Lung (tissue), 12 donors: Measurements from ENCODE around the gene TXNDC9. TPM values are rescaled to one million over a fixed set of nuclear protein-coding genes. Genes with fewer than 3 reads are reported as not detected.
"Not testable (repeated sequence)": the region's sequence is repeated elsewhere in the genome, so short reads cannot be mapped to it uniquely, and the experiment has no call there.

Experiments
- ATAC-seq: fragments of 200-7000 bp; cut with Tn5 transposase; one replicate; pipeline ENCODE4 v1.9.1; 2020; ENCODE audit warnings: moderate number of reproducible peaks; ENCODE audit not compliant: insufficient read depth, low FRiP score
- DNase-seq, 3 donors: peaks; one replicate each; pipeline ENCODE4 v3.0.0-alpha.2; 2013 to 2017
- H3K27ac ChIP-seq, 2 donors: one replicate each; pipeline ENCODE4 v1.5.1; 2013; ENCODE audit warnings: mild to moderate bottlenecking in 2 of 2, moderate library complexity in 2 of 2, control low read depth in 1 of 2, inconsistent platforms in 1 of 2, low read depth in 1 of 2, low read length in 1 of 2
- H3K27me3 ChIP-seq, 3 donors: one replicate each; pipeline ENCODE4 v1.5.1; 2013; ENCODE audit warnings: low read length in 2 of 3; ENCODE audit not compliant: control insufficient read depth in 3 of 3, insufficient read depth in 3 of 3
- H3K36me3 ChIP-seq, 4 donors: one replicate each; pipeline ENCODE4 v1.5.1; 2013; ENCODE audit warnings: low read length in 4 of 4, mild to moderate bottlenecking in 1 of 4, moderate library complexity in 1 of 4; ENCODE audit not compliant: control insufficient read depth in 4 of 4, insufficient read depth in 4 of 4
- H3K4me1 ChIP-seq, 5 donors: one replicate each; pipeline ENCODE4 v1.5.1; 2013; ENCODE audit warnings: low read length in 5 of 5, mild to moderate bottlenecking in 2 of 5, moderate library complexity in 1 of 5; ENCODE audit not compliant: control insufficient read depth in 5 of 5, insufficient read depth in 5 of 5
- H3K4me3 ChIP-seq: one replicate; pipeline ENCODE4 v1.5.1; 2013; ENCODE audit warnings: mild to moderate bottlenecking, control low read depth, moderate library complexity
- H3K9ac ChIP-seq, 2 donors: one replicate each; pipeline ENCODE4 v1.5.1; 2013; ENCODE audit warnings: low read length in 2 of 2, control low read depth in 1 of 2; ENCODE audit not compliant: insufficient read depth in 1 of 2
- H3K9me3 ChIP-seq, 4 donors: one replicate each; pipeline ENCODE4 v1.5.1; 2013; ENCODE audit warnings: low read length in 3 of 4, mild to moderate bottlenecking in 1 of 4, moderate library complexity in 1 of 4; ENCODE audit not compliant: control insufficient read depth in 4 of 4, insufficient read depth in 3 of 4
- CTCF ChIP-seq: IDR thresholded peaks from 2 replicates; pipeline ENCODE4 v1.5.1; 2012; ENCODE audit warnings: mild to moderate bottlenecking; ENCODE audit errors: control extremely low read depth, extremely low read depth
- WGBS, 2 donors: extraction: QIAGEN DNeasy Blood & Tissue Kit; methylation state at CpG; one replicate each; pipeline ENCODE4 v1.1.7; 2013; 5-methylcytosine and 5-hydroxymethylcytosine counted together
- polyA plus RNA-seq, 2 donors: library from polyadenylated mRNA; stranded (reverse); fragments of 200-250 nt; gene quantifications; one replicate each; pipeline ENCODE4 v1.2.1, GENCODE V29; 2013
- total RNA-seq, 2 donors: library from RNA; depleted of rRNA in 1 of 2; stranded (reverse); fragments of >200 nt in 1 of 2; gene quantifications; one replicate each; pipeline ENCODE4 v1.2.1, GENCODE V29; 2014 to 2021
- donor health status: control.
- donor health status: control.
- donor health status: Bipolar disorder and iron deficiency.
- donor health status: healthy.
- donor health status: DM: yes; HTN: yes; CAD: no.

Gene TXNDC9
- total and polyA plus RNA-seq, 4 donors: 20.9 to 32.3 (median 27.4) TPM

GRCh38 chr2:99377879-99378278, 41.7 kb upstream of the TXNDC9 start:
- Histone ChIP-seq H3K36me3 (peaks cover 11 to 50% (median 27%) of the 10 kb centered on the region in 4 donors), H3K27ac (no peak overlapping the region), H3K4me3 (no peak overlapping the region), H3K4me1 (no peaks in the 10 kb centered on the region), H3K9me3 (peaks cover 0 to 3% (median 0%) of the 10 kb centered on the region in 4 donors), H3K9ac (no peak overlapping the region), H3K27me3 (no peaks in the 10 kb centered on the region)
- WGBS, 2 donors: 86 to 95% methylated on average over 1 of the region's 1 CpG
- ATAC-seq (no peak), DNase-seq (no peak)
- TF ChIP-seq CTCF: no peak

GRCh38 chr2:99376254-99376864, 40.2 kb upstream of the TXNDC9 start:
- H3K9ac ChIP-seq: no peak overlapping the region
- DNase-seq (no peak), ATAC-seq (no peak)
- 92 to 93% methylated on average over 7 of the region's 7 CpGs for WGBS, 2 donors
- H3K9me3 ChIP-seq: peaks cover 0 to 3% (median 0%) of the 10 kb centered on the region in 4 donors
- TF ChIP-seq CTCF: no peak
- H3K36me3 ChIP-seq: peaks cover 11 to 51% (median 27%) of the 10 kb centered on the region in 4 donors
- H3K4me3 ChIP-seq: no peak overlapping the region
- H3K27ac ChIP-seq: no peak overlapping the region
- no peaks in the 10 kb centered on the region for H3K27me3 ChIP-seq
- H3K4me1 ChIP-seq: no peaks in the 10 kb centered on the region

GRCh38 chr2:99374747-99375146, 38.6 kb upstream of the TXNDC9 start:
- ATAC-seq: no peak
- no peak for TF ChIP-seq CTCF

GRCh38 chr2:99373144-99373543, 37.0 kb upstream of the TXNDC9 start:
- Histone ChIP-seq H3K4me3 (no peak overlapping the region), H3K27ac (no peak overlapping the region), H3K9ac (no peak overlapping the region), H3K27me3 (no peaks in the 10 kb centered on the region), H3K9me3 (peaks cover 0 to 3% (median 0%) of the 10 kb centered on the region in 4 donors), H3K36me3 (peaks cover 12 to 51% (median 31%) of the 10 kb centered on the region in 4 donors), H3K4me1 (no peaks in the 10 kb centered on the region)
- no peak for DNase-seq
- TF ChIP-seq CTCF: no peak
- 98 to 99% methylated on average over 4 of the region's 4 CpGs for WGBS, 2 donors
- ATAC-seq: no peak

More at GRCh38 chr2:99374747-99375146, 38.6 kb upstream of the TXNDC9 start:
- no peaks in the 10 kb centered on the region for H3K4me1 ChIP-seq
- no peak overlapping the region for H3K4me3 ChIP-seq
- no peak overlapping the region for H3K27ac ChIP-seq
- H3K36me3 ChIP-seq: peaks cover 11 to 48% (median 29%) of the 10 kb centered on the region in 4 donors
- no peak for DNase-seq
- no peaks in the 10 kb centered on the region for H3K27me3 ChIP-seq
- no peak overlapping the region for H3K9ac ChIP-seq
- peaks cover 0 to 3% (median 0%) of the 10 kb centered on the region in 4 donors for H3K9me3 ChIP-seq

- peaks cover 11 to 43% (median 39%) of the 10 kb centered on the region in 4 donors for H3K36me3 ChIP-seq
Measured at GRCh38 chr2:99368854-99369253, 32.7 kb upstream of the TXNDC9 start.

More at GRCh38 chr2:99368854-99369253, 32.7 kb upstream of the TXNDC9 start:
- H3K27me3 ChIP-seq, H3K4me3 ChIP-seq, DNase-seq, H3K4me1 ChIP-seq, H3K27ac ChIP-seq, H3K9me3 ChIP-seq, H3K9ac ChIP-seq, ATAC-seq: not testable (repeated sequence)
- WGBS, 2 donors: 95 to 99% methylated on average over 5 of the region's 5 CpGs
